GM10248 (cell line): Measurements from ENCODE around the gene CHST15.

Experiments used
- CTCF ChIA-PET: fragments of 300-600 bp; sonication (Branson Sonifier 250); formaldehyde crosslinking; extraction: SDS; loops from one replicate; lab custom pipeline; 2021; ENCODE audit warnings: antibody characterized with exemption; lab: Yijun Ruan, JAX
- POLR2A ChIA-PET: fragments of 350-650 bp; sonication (Branson Sonifier 250); formaldehyde crosslinking; extraction: SDS; loops from one replicate; lab custom pipeline; 2020; ENCODE audit warnings: antibody characterized with exemption; lab: Yijun Ruan, JAX
- DNase-seq: peaks from one replicate; pipeline ENCODE4 v3.0.0; 2012; ENCODE audit errors: extremely low spot score
- TF ChIP-seq, protein P1 (sequence below): IDR thresholded peaks from 2 replicates; pipeline ENCODE4 v1.5.1; 2012; ENCODE audit warnings: mild to moderate bottlenecking, low read depth; ENCODE audit errors: extremely low read depth, missing control alignments, control extremely low read depth

CHST15 gene

DNA sequence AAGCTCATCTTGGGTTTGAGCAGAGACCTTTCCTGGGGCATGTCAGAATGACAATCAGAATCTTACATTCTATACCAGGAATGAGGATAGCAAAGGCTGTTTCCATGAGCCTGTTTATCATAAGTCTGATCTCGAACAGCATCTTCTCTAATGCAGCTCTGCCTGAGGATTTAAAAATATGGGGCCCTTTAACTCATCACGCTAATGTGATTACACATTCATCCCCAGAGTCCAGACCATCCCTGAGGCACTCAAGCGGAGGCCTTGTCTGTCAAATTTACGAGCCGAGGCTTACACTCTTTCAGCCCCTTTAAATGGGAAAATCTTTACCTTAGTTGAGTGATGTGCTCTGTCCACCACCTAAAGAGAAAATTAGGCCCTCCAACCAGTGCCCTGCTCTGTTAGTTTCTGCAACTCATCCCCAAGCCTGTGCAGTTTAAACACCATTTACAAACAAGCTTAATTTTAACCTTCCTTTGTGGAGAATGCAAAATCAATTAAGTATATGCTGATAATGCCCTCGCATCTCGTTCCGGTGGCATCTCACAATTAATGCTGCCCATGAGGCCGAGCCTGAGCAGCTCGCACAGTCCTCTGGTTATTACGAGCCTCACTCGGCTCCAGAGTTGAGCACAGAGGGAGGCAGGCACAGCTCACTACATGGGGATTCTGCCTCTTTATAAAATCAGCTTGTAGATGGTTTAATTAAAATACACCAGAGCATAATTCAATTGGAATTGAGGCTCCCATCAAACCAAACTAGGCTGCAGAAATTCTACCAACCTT lies 16.0 kb downstream of the CHST15 start:
- no peak for DNase-seq
- TF ChIP-seq, protein P1, sequence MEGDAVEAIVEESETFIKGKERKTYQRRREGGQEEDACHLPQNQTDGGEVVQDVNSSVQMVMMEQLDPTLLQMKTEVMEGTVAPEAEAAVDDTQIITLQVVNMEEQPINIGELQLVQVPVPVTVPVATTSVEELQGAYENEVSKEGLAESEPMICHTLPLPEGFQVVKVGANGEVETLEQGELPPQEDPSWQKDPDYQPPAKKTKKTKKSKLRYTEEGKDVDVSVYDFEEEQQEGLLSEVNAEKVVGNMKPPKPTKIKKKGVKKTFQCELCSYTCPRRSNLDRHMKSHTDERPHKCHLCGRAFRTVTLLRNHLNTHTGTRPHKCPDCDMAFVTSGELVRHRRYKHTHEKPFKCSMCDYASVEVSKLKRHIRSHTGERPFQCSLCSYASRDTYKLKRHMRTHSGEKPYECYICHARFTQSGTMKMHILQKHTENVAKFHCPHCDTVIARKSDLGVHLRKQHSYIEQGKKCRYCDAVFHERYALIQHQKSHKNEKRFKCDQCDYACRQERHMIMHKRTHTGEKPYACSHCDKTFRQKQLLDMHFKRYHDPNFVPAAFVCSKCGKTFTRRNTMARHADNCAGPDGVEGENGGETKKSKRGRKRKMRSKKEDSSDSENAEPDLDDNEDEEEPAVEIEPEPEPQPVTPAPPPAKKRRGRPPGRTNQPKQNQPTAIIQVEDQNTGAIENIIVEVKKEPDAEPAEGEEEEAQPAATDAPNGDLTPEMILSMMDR, result no peak
- ChIA-PET POLR2A (interaction anchor here (0.7 kb wide), 1 partner anchor 10 kb away, joined by 4 read pairs; no protein-coding TSS in a partner anchor), CTCF (interaction anchor here (1.5 to 2.3 kb wide), 2 partner anchors 9 to 312 kb away, joined by 3 to 5 read pairs; no protein-coding TSS in a partner anchor)

DNA sequence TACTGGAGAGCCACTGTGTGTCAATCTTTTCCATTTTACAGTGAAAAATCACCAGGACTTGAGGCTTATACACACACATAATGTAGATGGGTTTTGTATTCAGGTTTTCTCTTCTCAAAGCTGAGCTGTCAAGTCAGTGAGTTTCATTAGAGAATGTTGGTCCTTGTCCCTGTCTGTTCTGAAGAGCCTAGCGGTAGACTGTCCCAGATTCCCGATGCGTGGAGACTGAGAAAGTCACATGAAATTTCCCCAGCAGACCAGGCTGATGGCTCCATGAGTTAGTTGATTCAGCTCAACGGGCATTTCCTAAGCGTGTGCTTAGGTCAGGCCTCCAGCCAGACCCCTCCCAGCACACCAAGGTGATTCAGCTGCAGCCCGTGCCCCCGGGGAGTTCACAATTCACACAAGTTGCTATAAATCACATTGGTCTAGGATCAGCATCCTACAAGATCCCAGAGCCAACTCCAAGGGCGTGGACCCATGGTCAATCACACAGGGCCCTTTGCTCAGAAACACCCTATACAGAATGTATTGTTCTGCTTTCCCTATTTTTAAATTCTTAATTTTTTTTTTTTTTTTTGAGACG lies 17.2 kb downstream of the CHST15 start:
- TF ChIP-seq, protein P1, result no peak
- ChIA-PET POLR2A (interaction anchor here (0.7 kb wide), 1 partner anchor 9 kb away, joined by 4 read pairs; no protein-coding TSS in a partner anchor), CTCF (interaction anchor here (1.5 to 2.3 kb wide), 3 partner anchors 10 to 313 kb away, joined by 3 to 6 read pairs (median 5); no protein-coding TSS in a partner anchor)
- DNase-seq, result no peak

DNA sequence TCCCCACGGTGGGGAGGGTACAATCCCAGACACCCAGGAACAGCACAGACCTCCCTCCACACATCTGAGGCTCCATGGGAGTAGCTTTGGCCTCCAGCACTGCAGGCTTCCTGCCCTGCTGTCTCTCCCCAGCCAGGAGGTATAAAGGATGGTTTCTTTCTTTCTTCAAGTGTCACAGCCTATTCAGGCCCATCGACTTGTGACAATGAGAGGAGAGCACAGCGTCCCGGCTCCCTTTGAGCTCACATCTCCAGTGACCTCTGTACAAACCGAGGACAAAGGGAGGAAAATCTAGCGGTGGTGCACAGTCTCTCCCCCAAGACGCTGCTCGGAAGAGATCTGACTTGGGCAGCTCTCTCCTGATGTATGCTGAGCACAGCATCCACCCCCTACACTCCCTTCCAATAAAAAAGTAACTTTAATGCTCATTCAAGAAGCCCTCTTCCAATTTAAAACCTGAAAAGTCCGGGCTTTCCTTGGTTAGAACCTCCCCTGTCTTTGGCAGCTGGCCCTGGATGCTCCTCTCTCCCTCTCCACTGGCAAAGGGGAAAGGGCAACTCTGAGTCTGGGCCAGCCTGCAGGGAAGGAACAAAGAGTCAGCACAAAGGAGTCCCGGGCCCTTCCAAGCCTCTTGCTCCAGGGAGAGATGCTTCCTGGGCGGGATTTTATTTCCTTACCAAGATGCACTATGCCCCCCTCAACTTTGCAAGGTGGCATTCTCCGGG lies 18.0 kb downstream of the CHST15 start:
- TF ChIP-seq, protein P1, result no peak
- no peak for DNase-seq
- POLR2A ChIA-PET, result no interaction called here
- CTCF ChIA-PET, result interaction anchor here (1.6 to 1.7 kb wide), 3 partner anchors 9 to 81 kb away, joined by 3 to 6 read pairs (median 5); no protein-coding TSS in a partner anchor

DNA sequence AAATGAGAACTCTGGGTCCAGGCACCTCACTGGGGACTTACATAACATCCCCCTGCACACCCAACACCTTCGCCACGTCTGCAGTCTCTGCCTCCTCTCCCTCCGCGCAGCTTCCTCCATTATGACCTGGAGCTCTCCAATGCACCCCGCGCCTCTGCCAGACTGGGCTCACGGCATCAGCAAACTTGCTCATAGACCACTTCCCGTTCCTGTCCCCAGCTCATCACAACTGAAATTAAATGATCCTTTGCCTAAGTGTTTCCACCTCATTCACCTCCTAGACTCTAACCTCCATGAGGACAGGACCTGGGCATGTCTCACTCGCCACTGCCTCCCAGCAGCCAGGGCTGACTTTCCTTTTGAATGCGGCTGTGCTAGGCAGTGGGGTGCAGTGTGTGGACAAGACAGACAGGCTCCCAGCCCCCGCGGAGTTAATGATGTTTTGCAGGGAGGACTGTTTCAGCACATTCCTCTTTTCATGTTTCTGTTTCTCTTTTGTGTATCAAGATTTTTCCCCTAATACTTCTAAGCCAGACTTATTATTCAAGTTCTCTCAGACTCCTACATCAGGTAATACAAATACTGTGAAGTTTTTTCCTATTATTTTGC lies 18.8 kb downstream of the CHST15 start:
- DNase-seq, result no peak
- CTCF ChIA-PET, result interaction anchor here (1.4 to 1.7 kb wide), 4 partner anchors 8 to 314 kb away, joined by 3 to 6 read pairs (median 4); no protein-coding TSS in a partner anchor
- POLR2A ChIA-PET, result no interaction called here
- TF ChIP-seq, protein P1, result no peak

DNA sequence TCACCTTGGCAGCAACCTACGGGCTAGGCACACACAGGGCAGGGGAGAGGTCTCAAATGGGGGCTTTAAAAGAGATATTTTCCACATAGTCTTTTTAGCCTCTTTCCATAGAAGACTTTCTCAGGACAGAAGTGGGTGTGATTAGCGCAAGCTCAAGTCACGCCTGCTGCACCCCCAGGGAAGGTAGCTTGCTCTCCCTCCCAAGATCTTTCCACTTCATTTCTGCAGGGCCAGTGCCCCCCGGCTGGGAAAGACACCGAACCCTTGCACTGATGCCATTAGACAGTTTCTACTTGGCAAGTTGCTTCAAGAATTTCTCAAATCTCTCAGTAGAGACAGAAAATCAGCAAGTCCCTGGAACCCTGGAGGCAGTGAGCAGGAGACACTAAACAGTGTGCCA lies 19.4 kb downstream of the CHST15 start:
- CTCF ChIA-PET, result interaction anchor here (1.4 to 1.6 kb wide), 3 partner anchors 13 to 315 kb away, joined by 3 to 5 read pairs (median 3); no protein-coding TSS in a partner anchor
- TF ChIP-seq, protein P1, result no peak
- DNase-seq, result no peak
- POLR2A ChIA-PET, result no interaction called here
